ENCODE data around the gene NAT14. TPM values are rescaled to one million over a fixed set of nuclear protein-coding genes. Genes with fewer than 3 reads are reported as not detected.

Gene NAT14
- polyA plus RNA-seq, 1 donor from 2014 or later, result 129 TPM

- Histone ChIP-seq H3K79me2 (replicated peaks; ENCODE audit: insufficient read depth, low read length) (peaks cover 8% of the 10 kb centered on the region), H3K36me3 (ENCODE audit: insufficient read depth, low read length) (no peaks in the 10 kb centered on the region), H4K20me1 (ENCODE audit: insufficient read depth) (no peaks in the 10 kb centered on the region), H3K4me3 (ENCODE audit: low read length) (peak overlapping the region; percentile 66), H3F3A (ENCODE audit: insufficient read depth, low read length, poor library complexity, severe bottlenecking) (no peaks in the 10 kb centered on the region), H2AFZ (ENCODE audit: low read depth, low read length) (no peak overlapping the region), H3K27ac (ENCODE audit: low read length) (peak overlapping the region; percentile 98), H3K27me3 (ENCODE audit: insufficient read depth, low read depth, low read length) (no peaks in the 10 kb centered on the region), H3K9ac (ENCODE audit: low read length) (peak overlapping the region; percentile 77), H3K4me2 (ENCODE audit: low read length) (no peak overlapping the region), H3K9me3 (ENCODE audit: low read length) (no peaks in the 10 kb centered on the region), H3K9me2 (ENCODE audit: insufficient read depth, low read length) (no peaks in the 10 kb centered on the region)
- TF ChIP-seq RAD21 (conservative IDR thresholded peaks at IDR 0.05) (no peak), REST (IDR thresholded peaks at IDR 0.05; ENCODE audit: borderline replicate concordance) (no peak), MXI1 (conservative IDR thresholded peaks at IDR 0.05; ENCODE audit: poor library complexity, severe bottlenecking) (no peak), CTCF (IDR thresholded peaks at IDR 0.05; ENCODE audit: poor library complexity, severe bottlenecking) (no peak), SMC3 (conservative IDR thresholded peaks at IDR 0.05; ENCODE audit: poor library complexity) (no peak), POLR2AphosphoS5 (IDR thresholded peaks at IDR 0.05) (no peak), EP300 (conservative IDR thresholded peaks at IDR 0.05; ENCODE audit: poor library complexity, severe bottlenecking) (no peak), EZH2 (IDR thresholded peaks at IDR 0.05; ENCODE audit: borderline replicate concordance, insufficient read depth, low read length, poor library complexity, severe bottlenecking) (no peak), TAF1 (IDR thresholded peaks at IDR 0.05; ENCODE audit: low read depth) (no peak)
Observed at GRCh38 chr19:55477905-55478304, 7.1 kb upstream of the NAT14 start.

GRCh38 chr19:55478364-55478763 lies 6.6 kb upstream of the NAT14 start:
- H3K9me2 ChIP-seq (ENCODE audit: insufficient read depth, low read length), result no peaks in the 10 kb centered on the region
- TF ChIP-seq EZH2 (IDR thresholded peaks at IDR 0.05; ENCODE audit: borderline replicate concordance, insufficient read depth, low read length, poor library complexity, severe bottlenecking), result no peak
- TF ChIP-seq MXI1 (conservative IDR thresholded peaks at IDR 0.05; ENCODE audit: poor library complexity, severe bottlenecking), result no peak
- no peak for TF ChIP-seq POLR2AphosphoS5 (IDR thresholded peaks at IDR 0.05)
- no peak for TF ChIP-seq CTCF (IDR thresholded peaks at IDR 0.05; ENCODE audit: poor library complexity, severe bottlenecking)
- H3K79me2 ChIP-seq (replicated peaks; ENCODE audit: insufficient read depth, low read length), result peaks cover 8% of the 10 kb centered on the region
- no peak overlapping the region for H3K9ac ChIP-seq (ENCODE audit: low read length)
- H3K27me3 ChIP-seq (ENCODE audit: insufficient read depth, low read depth, low read length), result no peaks in the 10 kb centered on the region
- no peaks in the 10 kb centered on the region for H3K36me3 ChIP-seq (ENCODE audit: insufficient read depth, low read length)
- no peaks in the 10 kb centered on the region for H3F3A ChIP-seq (ENCODE audit: insufficient read depth, low read length, poor library complexity, severe bottlenecking)
- H3K9me3 ChIP-seq (ENCODE audit: low read length), result no peaks in the 10 kb centered on the region
- H3K27ac ChIP-seq (ENCODE audit: low read length), result no peak overlapping the region
- no peak overlapping the region for H2AFZ ChIP-seq (ENCODE audit: low read depth, low read length)
- no peaks in the 10 kb centered on the region for H4K20me1 ChIP-seq (ENCODE audit: insufficient read depth)
- peak overlapping the region; percentile 66 for H3K4me3 ChIP-seq (ENCODE audit: low read length)
- H3K4me2 ChIP-seq (ENCODE audit: low read length), result no peak overlapping the region

Data from neural cell (in vitro differentiated cells).